Smooth muscle cell of the umbilical artery (primary cell): Measurements from ENCODE around the gene XXYLT1. TPM values are rescaled to one million over a fixed set of nuclear protein-coding genes. Genes with fewer than 3 reads are reported as not detected.

ENCODE experiments used
- total RNA-seq: library from RNA; depleted of rRNA; stranded (reverse); fragments of >200 nt; gene quantifications from 2 replicates; pipeline ENCODE4 v1.2.3, GENCODE V29; 2014

XXYLT1 gene, protein sequence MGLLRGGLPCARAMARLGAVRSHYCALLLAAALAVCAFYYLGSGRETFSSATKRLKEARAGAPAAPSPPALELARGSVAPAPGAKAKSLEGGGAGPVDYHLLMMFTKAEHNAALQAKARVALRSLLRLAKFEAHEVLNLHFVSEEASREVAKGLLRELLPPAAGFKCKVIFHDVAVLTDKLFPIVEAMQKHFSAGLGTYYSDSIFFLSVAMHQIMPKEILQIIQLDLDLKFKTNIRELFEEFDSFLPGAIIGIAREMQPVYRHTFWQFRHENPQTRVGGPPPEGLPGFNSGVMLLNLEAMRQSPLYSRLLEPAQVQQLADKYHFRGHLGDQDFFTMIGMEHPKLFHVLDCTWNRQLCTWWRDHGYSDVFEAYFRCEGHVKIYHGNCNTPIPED
- total RNA-seq = 21.9 and 25.8 TPM in 2 replicates

GRCh38 chr3:195270817-195271409 is at the start of gene XXYLT1:
XXYLT1 (minus strand) TSS chr3:195271159; CDS start chr3:195271058, 101 bp downstream.

Other genes with a start within 250 kb of the XXYLT1 start
- 75.1 and 81.1 TPM in 2 replicates for gene ACAP2, start 171.9 kb upstream of the XXYLT1 start, total RNA-seq